Keratinocyte (primary cell): ENCODE data around the gene CLDN24. TPM values are rescaled to one million over a fixed set of nuclear protein-coding genes. Genes with fewer than 3 reads are reported as not detected.
"Not testable (repeated sequence)": the region's sequence is repeated elsewhere in the genome, so short reads cannot be mapped to it uniquely, and the experiment has no call there.

Experiments used
- DNase-seq: peaks from one replicate; pipeline ENCODE4 v3.0.0-alpha.2; 2011; ENCODE audit warnings: low read depth, missing footprints, low spot score
- FAIRE-seq: peaks from 2 replicates; lab custom pipeline; 2011; peaks lifted over from hg19 to GRCh38; lab: Jason Lieb, UNC
- H2AFZ ChIP-seq: 2 replicates; pipeline ENCODE4 v1.6.0; 2012; ENCODE audit warnings: low read length, control low read depth, inconsistent platforms; ENCODE audit not compliant: control insufficient read depth
- H3K27ac ChIP-seq: 2 replicates; pipeline ENCODE4 v1.5.1; 2011; ENCODE audit warnings: low read length; ENCODE audit not compliant: control insufficient read depth, insufficient read depth
- H3K27me3 ChIP-seq: 3 replicates; pipeline ENCODE4 v1.6.0; 2011; ENCODE audit warnings: low read length; ENCODE audit not compliant: control insufficient read depth, insufficient read depth; ENCODE audit errors: extremely low read depth
- H3K36me3 ChIP-seq, 2 experiments: 2 replicates in 1 of 2; 3 replicates in 1 of 2; pipeline ENCODE4 v1.5.1; 2011; ENCODE audit warnings: low read length in 2 of 2, mild to moderate bottlenecking in 1 of 2; ENCODE audit not compliant: control insufficient read depth in 2 of 2, insufficient read depth in 2 of 2; ENCODE audit errors: extremely low read depth in 1 of 2
- H3K4me1 ChIP-seq: 3 replicates; pipeline ENCODE4 v1.5.1; 2011; ENCODE audit warnings: low read length; ENCODE audit not compliant: control insufficient read depth, insufficient read depth; ENCODE audit errors: extremely low read depth
- H3K4me2 ChIP-seq: 3 replicates; pipeline ENCODE4 v1.6.0; 2011; ENCODE audit warnings: low read depth, low read length; ENCODE audit not compliant: control insufficient read depth, insufficient read depth; ENCODE audit errors: extremely low read depth
- H3K4me3 ChIP-seq, 3 experiments: fragments of 200-600 bp in 1 of 3; sonication (generic) in 1 of 3; 2 replicates in 2 of 3; 3 replicates in 1 of 3; pipeline ENCODE4 v1.5.1; 2011 to 2016; ENCODE audit warnings: low read length in 3 of 3, mild to moderate bottlenecking in 3 of 3, control low read depth in 2 of 3, inconsistent platforms in 1 of 3, low read depth in 1 of 3, mixed read lengths in 1 of 3, mixed run types in 1 of 3, moderate library complexity in 1 of 3; ENCODE audit not compliant: control insufficient read depth in 2 of 3, insufficient read depth in 2 of 3; ENCODE audit errors: extremely low read depth in 1 of 3
- H3K79me2 ChIP-seq: 2 replicates; pipeline ENCODE4 v1.6.0; 2012; ENCODE audit warnings: low read length; ENCODE audit not compliant: control insufficient read depth, insufficient read depth
- H3K9ac ChIP-seq: 3 replicates; pipeline ENCODE4 v1.6.0; 2011; ENCODE audit warnings: low read length; ENCODE audit not compliant: control insufficient read depth, insufficient read depth; ENCODE audit errors: extremely low read depth
- H3K9me1 ChIP-seq: 3 replicates; pipeline ENCODE4 v1.6.0; 2011; ENCODE audit warnings: low read length; ENCODE audit not compliant: control insufficient read depth, insufficient read depth; ENCODE audit errors: extremely low read depth
- H3K9me3 ChIP-seq: 2 replicates; pipeline ENCODE4 v1.5.1; 2012; ENCODE audit warnings: low read depth, low read length; ENCODE audit not compliant: control insufficient read depth
- H4K20me1 ChIP-seq: 3 replicates; pipeline ENCODE4 v1.6.0; 2011; ENCODE audit warnings: low read length; ENCODE audit not compliant: control insufficient read depth, insufficient read depth; ENCODE audit errors: extremely low read depth
- CTCF ChIP-seq, 3 experiments: IDR thresholded peaks in 1 of 3; conservative IDR thresholded peaks in 1 of 3; optimal IDR thresholded peaks in 1 of 3; 2 replicates in 2 of 3; 3 replicates in 1 of 3; pipeline versions ENCODE3 to v1.5.1; 2011; ENCODE audit warnings: low read length in 3 of 3, mild to moderate bottlenecking in 3 of 3, moderate library complexity in 2 of 3, control low read depth in 1 of 3, inconsistent platforms in 1 of 3; ENCODE audit not compliant: insufficient read depth in 2 of 3; ENCODE audit errors: extremely low read depth in 1 of 3
- EZH2 ChIP-seq: IDR thresholded peaks from one replicate; pipeline ENCODE4 v1.6.1; 2012; ENCODE audit warnings: inconsistent platforms, mild to moderate bottlenecking, low read length, moderate library complexity
- dilution Hi-C: fragments of 300-500 bp; cut with MboI; formaldehyde crosslinking; loops from one replicate; pipeline ENCODE4 v1.7.0; 2020; ENCODE audit warnings: low sequenced_read_pairs; ENCODE audit not compliant: extremely low pct_ligation_motif_present
- polyA plus RNA-seq, 5 experiments: library from polyadenylated mRNA; depleted of rRNA in 3 of 5; stranded (reverse) in 3 of 5; stranded (forward) in 1 of 5; unstranded in 1 of 5; fragments of >200 nt; gene quantifications; 1 replicate in 1 of 5; 2 replicates in 3 of 5; 3 replicates in 1 of 5; pipeline versions ENCODE4 v1.2.1 to v1.2.3, GENCODE V29; 2011 to 2012; ENCODE audit warnings: missing spikeins in 2 of 5, low read depth in 1 of 5, low replicate concordance in 1 of 5

Gene CLDN24
- polyA plus RNA-seq, 1 donor (not counting 4 experiments of a cell fraction or from before 2014, with no cell fraction given) = not detected

GRCh38 chr4:183327827-183328226 is 5.6 kb upstream of the CLDN24 start:
- no peak for FAIRE-seq
- H4K20me1 ChIP-seq = no peaks in the 10 kb centered on the region
- H3K4me1 ChIP-seq = no peaks in the 10 kb centered on the region
- no peaks in the 10 kb centered on the region for H3K36me3 ChIP-seq
- H3K27me3 ChIP-seq = no peaks in the 10 kb centered on the region
- DNase-seq = no peak
- dilution Hi-C loops = loop anchor here (10.0 kb wide), 1 partner anchor 77 kb away; no protein-coding TSS in a partner anchor
- no peak overlapping the region for H3K9ac ChIP-seq
- no peak overlapping the region for H3K27ac ChIP-seq
- H3K79me2 ChIP-seq = no peaks in the 10 kb centered on the region
- no peaks in the 10 kb centered on the region for H3K9me1 ChIP-seq
- H3K9me3 ChIP-seq = no peaks in the 10 kb centered on the region
- H3K4me2 ChIP-seq = no peak overlapping the region
- TF ChIP-seq CTCF (optimal IDR thresholded peaks at IDR 0.05 in 1 of 3, IDR thresholded peaks at IDR 0.05 in 1 of 3, conservative IDR thresholded peaks at IDR 0.05 in 1 of 3; ENCODE audit: extremely low read depth in 1 of 3, insufficient read depth in 2 of 3, low read length in 3 of 3) (no peak), EZH2 (no peak)
- H2AFZ ChIP-seq = no peak overlapping the region
- no peak overlapping the region for H3K4me3 ChIP-seq

- DNase-seq (no peak), FAIRE-seq (no peak)
- H3K4me3 ChIP-seq = no peak overlapping the region
- dilution Hi-C loops = loop anchor here (10.0 kb wide), 1 partner anchor 78 kb away; no protein-coding TSS in a partner anchor
- no peaks in the 10 kb centered on the region for H3K9me1 ChIP-seq
- no peaks in the 10 kb centered on the region for H4K20me1 ChIP-seq
- H3K4me2 ChIP-seq = no peak overlapping the region
- H2AFZ ChIP-seq = no peak overlapping the region
- H3K36me3 ChIP-seq = no peaks in the 10 kb centered on the region
- no peaks in the 10 kb centered on the region for H3K79me2 ChIP-seq
- H3K9me3 ChIP-seq = no peaks in the 10 kb centered on the region
- no peak overlapping the region for H3K9ac ChIP-seq
- H3K4me1 ChIP-seq = no peaks in the 10 kb centered on the region
- no peak overlapping the region for H3K27ac ChIP-seq
- no peak for TF ChIP-seq EZH2
- TF ChIP-seq CTCF (optimal IDR thresholded peaks at IDR 0.05 in 1 of 3, IDR thresholded peaks at IDR 0.05 in 1 of 3, conservative IDR thresholded peaks at IDR 0.05 in 1 of 3; ENCODE audit: extremely low read depth in 1 of 3, insufficient read depth in 2 of 3, low read length in 3 of 3) = no peak
- no peaks in the 10 kb centered on the region for H3K27me3 ChIP-seq
Observed at GRCh38 chr4:183326853-183327252, 4.6 kb upstream of the CLDN24 start.

- dilution Hi-C loops = loop anchor here (10.0 kb wide), 1 partner anchor 78 kb away; no protein-coding TSS in a partner anchor
- not testable (repeated sequence) for DNase-seq
Observed at GRCh38 chr4:183326387-183326786, 4.2 kb upstream of the CLDN24 start.

More at GRCh38 chr4:183326387-183326786, 4.2 kb upstream of the CLDN24 start:
- not testable (repeated sequence) for H3K9me3 ChIP-seq, H3K27ac ChIP-seq, H2AFZ ChIP-seq, H3K9ac ChIP-seq, H3K4me1 ChIP-seq, H3K4me2 ChIP-seq, H4K20me1 ChIP-seq, H3K27me3 ChIP-seq, H3K4me3 ChIP-seq, H3K79me2 ChIP-seq, H3K36me3 ChIP-seq, FAIRE-seq, H3K9me1 ChIP-seq
